NCI-H526 (cell line): ENCODE data around the gene TRIO.
A peak's percentile ranks its signal among the peaks of the same experiment; 100 is the strongest.

Source experiments
- DNase-seq, 2 experiments: peaks; one replicate each; lab custom pipeline; 2025; lab: John Stamatoyannopoulos, UW

TRIO gene

DNA sequence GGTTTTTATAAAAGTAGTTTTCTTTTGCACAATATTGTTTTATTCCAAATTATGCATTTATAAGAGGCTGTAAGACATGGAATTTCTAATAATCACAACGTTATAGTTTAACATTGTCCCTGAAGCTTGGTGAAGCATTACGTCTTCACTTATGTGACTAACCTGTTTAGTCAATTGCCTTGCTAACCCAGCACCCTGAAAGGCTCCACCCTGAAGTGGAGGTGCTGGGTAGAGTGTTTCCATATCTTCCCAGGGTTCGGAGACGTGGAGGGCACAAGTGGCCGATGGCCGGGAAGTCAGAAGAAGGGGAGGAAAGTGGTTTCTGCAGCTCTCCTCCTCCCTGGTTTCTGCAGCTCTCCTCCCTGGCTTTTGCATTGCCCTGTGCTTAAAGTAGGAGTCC is 83.4 kb downstream of the TRIO start:
- DNase-seq = no peak

DNA sequence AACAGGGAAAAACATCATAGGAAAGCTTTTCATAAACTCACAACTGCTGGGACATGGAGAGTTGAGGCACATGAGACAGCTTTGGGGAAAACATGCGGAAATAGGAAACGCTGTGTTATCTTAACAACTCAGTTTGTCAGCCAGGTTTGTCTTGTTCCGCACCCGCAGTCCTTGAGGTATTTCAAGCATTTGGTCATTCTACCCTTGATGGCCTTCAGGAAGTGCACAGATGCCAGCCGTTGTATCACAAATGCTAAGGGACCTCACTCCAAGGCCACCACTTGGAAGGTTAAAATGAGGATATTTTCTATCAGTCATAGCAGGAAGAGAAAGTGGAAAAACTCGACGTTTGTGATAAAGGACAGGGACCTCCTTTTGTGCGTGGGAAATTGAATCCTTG is 83.8 kb downstream of the TRIO start:
- DNase-seq = no peak

DNA sequence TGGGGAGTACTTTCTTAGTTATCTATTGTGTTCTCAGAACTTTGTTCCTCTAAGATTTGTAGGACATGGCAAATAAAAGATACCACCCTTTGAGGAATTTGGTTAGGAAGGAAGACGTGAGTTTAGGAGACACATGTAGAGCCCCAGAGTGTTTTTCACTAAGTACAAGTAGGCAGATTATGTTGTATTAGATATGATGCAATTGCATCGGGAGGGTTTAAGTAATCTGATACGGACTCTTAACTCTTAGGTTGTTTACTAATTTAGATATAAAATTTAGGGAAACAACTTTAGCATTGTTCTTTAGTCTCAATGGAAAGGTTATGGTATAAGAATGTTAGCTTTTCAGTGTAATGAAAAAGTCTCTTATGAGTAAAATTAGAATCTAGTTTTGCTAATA is 84.4 kb downstream of the TRIO start:
- DNase-seq = no peak

GRCh38 chr5:14228219-14228618 is 85.1 kb downstream of the TRIO start:
- DNase-seq = no peak

- no peak for DNase-seq
Observed at GRCh38 chr5:14229181-14229580, 86.0 kb downstream of the TRIO start.

GRCh38 chr5:14229734-14230133 is 86.6 kb downstream of the TRIO start:
- DNase-seq = no peak

DNA sequence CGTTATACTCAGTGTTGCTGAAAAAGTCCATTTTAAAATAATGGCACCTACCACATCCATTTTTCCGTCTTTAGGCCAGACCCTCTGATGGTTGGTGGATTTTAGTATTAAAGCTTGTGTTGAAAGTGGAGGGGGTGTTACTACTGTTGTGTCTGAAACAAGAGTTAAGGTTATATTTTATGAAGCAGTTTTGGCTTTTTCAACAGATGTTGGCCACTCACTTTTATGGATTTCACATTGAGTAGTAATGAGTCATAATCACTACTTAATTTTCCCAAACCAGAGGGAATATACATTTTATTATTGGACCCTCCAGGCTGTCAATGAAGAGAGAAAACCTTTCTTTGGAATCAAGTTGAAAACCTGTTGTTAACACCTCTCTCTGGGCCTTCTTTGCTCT is 88.0 kb downstream of the TRIO start:
- DNase-seq = no peak

GRCh38 chr5:14231890-14232289 is 88.7 kb downstream of the TRIO start:
- DNase-seq = no peak

- DNase-seq = no peak
Observed at GRCh38 chr5:14234204-14234603, 91.1 kb downstream of the TRIO start.

- DNase-seq = no peak
Observed at GRCh38 chr5:14235872-14236271, 92.7 kb downstream of the TRIO start.

DNA sequence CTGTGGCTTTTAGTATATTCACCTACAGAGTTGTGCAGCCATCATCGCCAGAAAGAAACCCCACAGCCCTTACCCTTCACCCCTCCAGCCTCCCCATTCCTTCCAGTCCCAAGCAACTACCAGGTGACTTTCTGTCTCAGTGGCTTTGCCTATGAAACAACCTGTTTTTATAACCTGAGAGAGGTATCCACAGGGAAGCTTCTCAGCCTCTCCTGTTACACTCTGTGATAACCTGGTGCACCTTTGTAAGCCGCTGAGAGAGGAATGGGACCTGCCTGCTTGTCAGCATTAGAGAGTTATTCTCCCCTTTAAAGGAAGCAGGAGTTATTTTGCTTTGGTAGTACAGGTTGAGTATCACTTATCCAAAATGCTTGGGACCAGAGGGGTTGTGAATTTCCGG is 93.6 kb downstream of the TRIO start:
- DNase-seq = peak; percentile 37 to 50

GRCh38 chr5:14237317-14238086 is 94.4 kb downstream of the TRIO start:
- DNase-seq = no peak

DNA sequence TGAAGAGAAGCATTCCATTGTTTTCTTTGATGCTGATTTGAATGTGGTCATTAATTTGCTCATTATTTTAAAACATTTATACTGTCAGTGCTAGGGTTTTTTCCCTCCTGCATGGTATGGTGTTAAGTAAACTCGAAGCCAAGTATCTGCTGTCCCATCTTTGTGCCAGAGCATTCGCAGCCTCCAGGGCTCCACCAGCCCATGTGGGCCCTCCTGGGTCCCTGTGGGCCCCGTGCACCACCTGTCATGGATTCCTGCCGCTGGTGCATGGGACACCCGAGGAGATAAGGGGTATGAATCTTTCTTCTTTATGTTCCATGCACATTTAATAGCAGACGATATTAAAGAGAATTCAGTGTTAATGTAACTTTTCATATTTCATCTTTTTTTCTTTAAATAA is 95.1 kb downstream of the TRIO start:
- DNase-seq = peak; percentile 59 to 75

- DNase-seq = no peak
Observed at GRCh38 chr5:14239404-14239803, 96.3 kb downstream of the TRIO start.

GRCh38 chr5:14239951-14240350 is 96.8 kb downstream of the TRIO start:
- DNase-seq = no peak

DNA sequence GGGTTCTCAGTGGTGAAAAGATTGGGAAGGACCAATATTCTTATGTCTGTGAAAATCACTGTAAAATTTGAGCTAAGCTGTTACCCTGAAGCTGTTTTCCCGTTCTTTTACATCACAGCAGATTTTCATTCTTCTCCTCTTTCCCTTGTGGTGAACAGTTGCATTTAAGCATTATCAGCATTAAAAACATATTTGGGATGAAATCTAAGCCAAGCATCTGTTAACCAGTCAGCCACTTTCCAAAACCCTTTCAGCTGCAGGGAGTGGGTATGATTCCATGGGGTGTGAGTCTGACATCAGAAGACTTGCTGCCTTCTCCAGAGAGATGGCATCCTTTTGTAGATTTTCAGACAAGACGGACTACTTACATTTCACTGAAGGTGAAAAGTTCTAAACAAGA is 97.2 kb downstream of the TRIO start:
- DNase-seq = no peak

DNA sequence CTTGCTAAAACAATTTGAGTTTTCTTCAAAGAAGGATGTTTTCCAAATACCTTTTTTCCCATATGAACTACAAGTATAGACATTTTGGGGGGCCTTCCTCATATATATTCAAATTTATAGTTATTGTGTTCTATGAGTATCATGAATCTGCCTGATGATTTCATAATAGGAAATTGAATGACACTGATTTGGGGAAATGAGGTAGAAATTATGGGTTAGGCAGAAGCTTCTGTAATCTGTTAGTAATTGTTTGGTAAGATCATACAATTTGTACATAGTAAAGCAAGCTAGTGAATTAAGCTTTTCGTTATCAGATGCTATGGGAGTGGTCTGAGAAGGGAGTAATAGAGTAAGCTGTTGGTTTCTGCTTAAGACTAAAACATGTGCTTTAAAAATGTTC is 98.0 kb downstream of the TRIO start:
- no peak for DNase-seq

GRCh38 chr5:14242447-14242846 is 99.3 kb downstream of the TRIO start:
- no peak for DNase-seq

DNA sequence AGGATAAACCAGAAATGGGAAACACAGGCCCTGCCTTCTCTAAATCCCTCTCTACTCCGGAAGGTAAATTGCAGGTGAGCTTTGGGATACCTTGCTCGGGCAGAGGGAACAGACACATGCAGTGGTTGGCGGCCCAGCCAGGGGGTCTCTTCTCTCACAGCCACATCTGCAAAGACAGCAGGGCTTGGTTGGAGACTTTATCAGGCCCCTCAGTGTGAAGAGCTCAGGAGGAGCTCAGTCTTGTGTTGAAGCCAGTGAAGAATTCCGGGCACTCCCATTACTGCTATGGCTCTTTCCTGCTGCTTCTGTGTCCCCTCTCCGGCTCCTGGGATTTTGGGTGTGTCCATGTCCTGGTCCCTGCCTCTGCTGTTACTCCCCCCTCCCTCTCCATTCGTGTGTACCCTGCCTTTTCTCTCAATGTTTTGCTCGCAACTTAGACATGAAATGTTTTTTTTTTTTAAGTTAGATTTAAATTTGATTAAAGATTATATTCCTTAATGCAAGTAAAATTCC is 99.8 kb downstream of the TRIO start:
- no peak for DNase-seq

DNA sequence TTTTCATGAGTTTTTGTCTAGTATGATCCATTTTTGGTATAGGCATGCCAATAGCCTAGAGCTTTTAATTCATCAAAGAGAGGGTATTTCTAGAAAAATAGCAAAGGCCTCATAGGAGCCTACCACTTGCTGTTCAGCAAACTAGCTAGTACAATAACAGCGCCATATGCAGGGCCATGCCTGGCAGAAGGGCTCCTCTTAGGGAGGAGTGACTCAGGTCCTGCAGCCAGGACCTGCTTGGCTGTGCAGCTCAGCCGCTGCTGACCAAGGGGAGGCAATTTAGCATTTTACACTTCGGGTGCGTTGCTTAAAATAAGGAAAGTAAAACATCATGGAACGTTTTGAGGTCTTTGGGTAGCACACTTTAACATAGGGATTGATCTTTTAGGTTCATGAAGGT is 100.6 kb downstream of the TRIO start:
- DNase-seq = no peak

GRCh38 chr5:14244721-14245120 is 101.6 kb downstream of the TRIO start:
- DNase-seq = peak in 1 of 2 experiments; percentile 32

- no peak for DNase-seq
Observed at GRCh38 chr5:14245132-14245925, 102.2 kb downstream of the TRIO start.

GRCh38 chr5:14246350-14247053 is 103.4 kb downstream of the TRIO start:
- DNase-seq = no peak
